HEK293 (cell line): ENCODE data around the gene GLG1.
A peak's percentile ranks its signal among the peaks of the same experiment; 100 is the strongest.

Experiments
- BCL11A ChIP-seq: fragments of 450-650 bp; formaldehyde crosslinking; IDR thresholded peaks from 2 replicates; pipeline ENCODE4 v1.5.1; 2016; ENCODE audit warnings: low read depth, missing biosample characterization, missing genetic modification characterization
- BCL6B ChIP-seq: fragments of 450-650 bp; formaldehyde crosslinking; IDR thresholded peaks from 2 replicates; pipeline ENCODE4 v1.5.1; 2017; ENCODE audit warnings: missing biosample characterization, missing genetic modification characterization
- GLIS2 ChIP-seq: fragments of 450-650 bp; formaldehyde crosslinking; IDR thresholded peaks from 2 replicates; pipeline ENCODE4 v1.5.1; 2016; ENCODE audit warnings: missing biosample characterization, missing genetic modification characterization
- IKZF3 ChIP-seq: fragments of 450-650 bp; IDR thresholded peaks from 2 replicates; pipeline ENCODE4 v1.5.0; 2018; ENCODE audit warnings: missing biosample characterization, mild to moderate bottlenecking, missing genetic modification characterization, moderate library complexity
- INSM2 ChIP-seq: fragments of 450-650 bp; formaldehyde crosslinking; IDR thresholded peaks from 2 replicates; pipeline ENCODE4 v1.5.1; 2016; ENCODE audit warnings: missing biosample characterization, missing genetic modification characterization
- OVOL3 ChIP-seq: fragments of 450-650 bp; formaldehyde crosslinking; IDR thresholded peaks from 2 replicates; pipeline ENCODE4 v1.5.1; 2016; ENCODE audit warnings: missing biosample characterization, missing genetic modification characterization
- ZBTB11 ChIP-seq: fragments of 450-650 bp; formaldehyde crosslinking; conservative IDR thresholded peaks from 2 replicates; pipeline ENCODE4 v1.5.1; 2016; ENCODE audit warnings: low read depth, missing biosample characterization, missing genetic modification characterization
- ZBTB20 ChIP-seq: fragments of 450-650 bp; formaldehyde crosslinking; IDR thresholded peaks from 2 replicates; pipeline ENCODE4 v1.5.1; 2016; ENCODE audit warnings: missing biosample characterization, missing genetic modification characterization
- ZBTB6 ChIP-seq: fragments of 450-650 bp; formaldehyde crosslinking; IDR thresholded peaks from 2 replicates; pipeline ENCODE4 v1.5.1; 2017; ENCODE audit warnings: missing biosample characterization, missing genetic modification characterization
- ZNF121 ChIP-seq: fragments of 450-650 bp; formaldehyde crosslinking; IDR thresholded peaks from 2 replicates; pipeline ENCODE4 v1.5.1; 2016; ENCODE audit warnings: missing biosample characterization, missing genetic modification characterization
- ZNF138 ChIP-seq: fragments of 450-650 bp; formaldehyde crosslinking; IDR thresholded peaks from 2 replicates; pipeline ENCODE4 v1.5.1; 2016; ENCODE audit warnings: missing biosample characterization, missing genetic modification characterization, borderline replicate concordance
- ZNF140 ChIP-seq: fragments of 450-650 bp; formaldehyde crosslinking; IDR thresholded peaks from 2 replicates; pipeline ENCODE4 v1.5.1; 2016; ENCODE audit warnings: missing biosample characterization, missing genetic modification characterization
- ZNF184 ChIP-seq: fragments of 450-650 bp; IDR thresholded peaks from 2 replicates; pipeline ENCODE4 v1.5.1; 2018; ENCODE audit warnings: missing biosample characterization, mild to moderate bottlenecking, missing genetic modification characterization
- ZNF26 ChIP-seq: fragments of 450-650 bp; formaldehyde crosslinking; IDR thresholded peaks from 2 replicates; pipeline ENCODE4 v1.5.1; 2016; ENCODE audit warnings: missing biosample characterization, missing genetic modification characterization
- ZNF324 ChIP-seq: fragments of 450-650 bp; formaldehyde crosslinking; IDR thresholded peaks from 2 replicates; pipeline ENCODE4 v1.5.1; 2016; ENCODE audit warnings: missing biosample characterization, missing genetic modification characterization
- ZNF341 ChIP-seq: fragments of 450-650 bp; formaldehyde crosslinking; IDR thresholded peaks from 2 replicates; pipeline ENCODE4; 2016; ENCODE audit warnings: low read depth, missing biosample characterization, missing genetic modification characterization
- ZNF362 ChIP-seq: fragments of 450-650 bp; formaldehyde crosslinking; IDR thresholded peaks from 2 replicates; pipeline ENCODE4 v1.5.1; 2016; ENCODE audit warnings: missing biosample characterization, missing genetic modification characterization
- ZNF404 ChIP-seq: fragments of 450-650 bp; formaldehyde crosslinking; IDR thresholded peaks from 2 replicates; pipeline ENCODE4 v1.5.1; 2017; ENCODE audit warnings: missing biosample characterization, missing genetic modification characterization
- ZNF530 ChIP-seq: fragments of 450-650 bp; formaldehyde crosslinking; IDR thresholded peaks from 2 replicates; pipeline ENCODE4 v1.5.1; 2016; ENCODE audit warnings: low read depth, missing biosample characterization, missing genetic modification characterization
- ZNF555 ChIP-seq: fragments of 450-650 bp; formaldehyde crosslinking; conservative IDR thresholded peaks from 2 replicates; pipeline ENCODE4 v1.5.1; 2017; ENCODE audit warnings: missing biosample characterization, mild to moderate bottlenecking, missing genetic modification characterization, inconsistent platforms
- ZNF600 ChIP-seq: fragments of 450-650 bp; formaldehyde crosslinking; IDR thresholded peaks from 2 replicates; pipeline ENCODE4 v1.5.1; 2016; ENCODE audit warnings: missing biosample characterization, missing genetic modification characterization
- ZNF610 ChIP-seq: fragments of 450-650 bp; formaldehyde crosslinking; IDR thresholded peaks from 2 replicates; pipeline ENCODE4 v1.5.1; 2016; ENCODE audit warnings: missing biosample characterization, missing genetic modification characterization, borderline replicate concordance
- ZNF629 ChIP-seq: fragments of 450-650 bp; formaldehyde crosslinking; IDR thresholded peaks from 2 replicates; pipeline ENCODE4 v1.5.1; 2017; ENCODE audit warnings: missing biosample characterization, missing genetic modification characterization
- ZNF654 ChIP-seq: fragments of 450-650 bp; formaldehyde crosslinking; IDR thresholded peaks from 2 replicates; pipeline ENCODE4 v1.5.1; 2016; ENCODE audit warnings: low read depth, missing biosample characterization, missing genetic modification characterization
- ZNF658 ChIP-seq: fragments of 450-650 bp; formaldehyde crosslinking; IDR thresholded peaks from 2 replicates; pipeline ENCODE4; 2016; ENCODE audit warnings: missing biosample characterization, missing genetic modification characterization
- ZNF664 ChIP-seq: fragments of 450-650 bp; formaldehyde crosslinking; IDR thresholded peaks from 2 replicates; pipeline ENCODE4 v1.5.1; 2016; ENCODE audit warnings: missing biosample characterization, missing genetic modification characterization
- ZNF830 ChIP-seq: fragments of 450-650 bp; IDR thresholded peaks from 2 replicates; pipeline ENCODE4 v1.5.0; 2018; ENCODE audit warnings: missing biosample characterization, missing genetic modification characterization, low read depth, mild to moderate bottlenecking, moderate library complexity
- ZSCAN30 ChIP-seq: fragments of 450-650 bp; IDR thresholded peaks from 2 replicates; pipeline ENCODE4 v1.5.1; 2018; ENCODE audit warnings: missing biosample characterization, mild to moderate bottlenecking, missing genetic modification characterization, moderate library complexity

GLG1 gene

GRCh38 chr16:74487634-74488495, 119.0 kb downstream of the GLG1 start (continued):
- no peak for TF ChIP-seq INSM2
- TF ChIP-seq GLIS2 (tag by site-specific recombination): no peak
- TF ChIP-seq ZNF140: no peak
- no peak for TF ChIP-seq ZNF138 (tag by site-specific recombination)
- TF ChIP-seq ZNF629 (tag by site-specific recombination): no peak; the same call in 1 of the 2 replicates
- no peak for TF ChIP-seq ZNF362 (tag by site-specific recombination)
- TF ChIP-seq ZBTB6 (tag by site-specific recombination): no peak
- no peak for TF ChIP-seq BCL6B (tag by site-specific recombination)
- TF ChIP-seq OVOL3: peak; percentile 51; the same call in 1 of the 2 replicates
- TF ChIP-seq ZNF121 (tag by site-specific recombination): peak; percentile 84; the same call in 1 of the 2 replicates
- no peak for TF ChIP-seq ZNF830
- TF ChIP-seq ZNF530 (tag by site-specific recombination): no peak
- TF ChIP-seq ZNF658 (tag by site-specific recombination): no peak
- no peak for TF ChIP-seq ZNF664 (tag by site-specific recombination)
- no peak for TF ChIP-seq ZNF654 (tag by site-specific recombination)
- TF ChIP-seq ZNF324 (tag by site-specific recombination): no peak
- TF ChIP-seq ZNF341: no peak
- TF ChIP-seq BCL11A (tag by site-specific recombination): no peak
- TF ChIP-seq ZNF610 (tag by site-specific recombination): no peak
- no peak for TF ChIP-seq ZNF184 (tag by site-specific recombination)
- TF ChIP-seq ZSCAN30 (tag by site-specific recombination): no peak
- TF ChIP-seq ZNF404 (tag by site-specific recombination): no peak
- no peak for TF ChIP-seq ZNF26 (tag by site-specific recombination)
- TF ChIP-seq ZBTB20: no peak
- TF ChIP-seq ZBTB11 (tag by site-specific recombination): no peak
- TF ChIP-seq ZNF600 (tag by site-specific recombination): no peak
- peak; percentile 73 for TF ChIP-seq IKZF3 (tag by site-specific recombination)
- TF ChIP-seq ZNF555 (tag by site-specific recombination): no peak
